ENCODE measurements around the gene CST7. TPM values are rescaled to one million over a fixed set of nuclear protein-coding genes. Genes with fewer than 3 reads are reported as not detected.

Gene CST7
- total RNA-seq, 1 experiment from 2014 or later, result not detected

DNA sequence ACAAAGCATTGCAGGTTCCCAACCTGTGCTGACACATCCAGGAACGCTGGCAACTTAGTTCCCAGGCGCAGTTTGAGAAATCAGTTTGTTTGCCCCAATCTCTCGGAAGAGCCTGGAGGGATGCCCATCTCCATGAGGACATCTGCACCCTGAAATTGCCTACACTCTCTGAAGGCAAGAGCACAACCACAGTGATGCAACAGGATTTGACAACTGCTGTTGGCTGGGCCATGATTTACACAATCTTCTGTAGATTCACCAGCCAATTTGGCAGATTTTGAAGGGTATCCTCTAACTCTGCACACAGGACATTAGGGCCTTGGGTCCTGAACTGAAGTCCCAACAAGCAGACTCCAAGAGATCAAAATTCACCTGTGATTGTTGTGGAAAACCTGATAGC is 40.1 kb downstream of the CST7 start:
- H3K4me3 ChIP-seq (ENCODE audit: low read depth, low read length, poor library complexity, severe bottlenecking), result no peak overlapping the region
- ChIA-PET CTCF (no interaction called here), POLR2A (ENCODE audit: low non-redundant PET) (no interaction called here)
- intact Hi-C loops (cut with micrococcal nuclease; ENCODE audit: unreplicated experiment), result no loop called here
- H3K36me3 ChIP-seq (ENCODE audit: insufficient read depth, low read length, poor library complexity, severe bottlenecking), result no peaks in the 10 kb centered on the region
- BruUV-seq (replicated peaks), result no TSS peak
- H3K9me3 ChIP-seq (ENCODE audit: low read depth, low read length, poor library complexity, severe bottlenecking), result no peaks in the 10 kb centered on the region
- TF ChIP-seq, protein P1, sequence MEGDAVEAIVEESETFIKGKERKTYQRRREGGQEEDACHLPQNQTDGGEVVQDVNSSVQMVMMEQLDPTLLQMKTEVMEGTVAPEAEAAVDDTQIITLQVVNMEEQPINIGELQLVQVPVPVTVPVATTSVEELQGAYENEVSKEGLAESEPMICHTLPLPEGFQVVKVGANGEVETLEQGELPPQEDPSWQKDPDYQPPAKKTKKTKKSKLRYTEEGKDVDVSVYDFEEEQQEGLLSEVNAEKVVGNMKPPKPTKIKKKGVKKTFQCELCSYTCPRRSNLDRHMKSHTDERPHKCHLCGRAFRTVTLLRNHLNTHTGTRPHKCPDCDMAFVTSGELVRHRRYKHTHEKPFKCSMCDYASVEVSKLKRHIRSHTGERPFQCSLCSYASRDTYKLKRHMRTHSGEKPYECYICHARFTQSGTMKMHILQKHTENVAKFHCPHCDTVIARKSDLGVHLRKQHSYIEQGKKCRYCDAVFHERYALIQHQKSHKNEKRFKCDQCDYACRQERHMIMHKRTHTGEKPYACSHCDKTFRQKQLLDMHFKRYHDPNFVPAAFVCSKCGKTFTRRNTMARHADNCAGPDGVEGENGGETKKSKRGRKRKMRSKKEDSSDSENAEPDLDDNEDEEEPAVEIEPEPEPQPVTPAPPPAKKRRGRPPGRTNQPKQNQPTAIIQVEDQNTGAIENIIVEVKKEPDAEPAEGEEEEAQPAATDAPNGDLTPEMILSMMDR (conservative IDR thresholded peaks at IDR 0.05; ENCODE audit: low read depth, low read length), result no peak
- TF ChIP-seq EZH2 (IDR thresholded peaks at IDR 0.05; ENCODE audit: borderline replicate concordance, low read depth, low read length, poor library complexity, severe bottlenecking), result no peak
- H3K27me3 ChIP-seq (replicated peaks; ENCODE audit: insufficient read depth, low read depth, low read length, poor library complexity), result no peaks in the 10 kb centered on the region
- H3K4me1 ChIP-seq (ENCODE audit: insufficient read depth, low read length, poor library complexity, severe bottlenecking), result peaks cover 18% of the 10 kb centered on the region
- H3K27ac ChIP-seq (ENCODE audit: low read depth, low read length, poor library complexity, severe bottlenecking), result no peak overlapping the region
- no peak for DNase-seq (ENCODE audit: low spot score)

DNA sequence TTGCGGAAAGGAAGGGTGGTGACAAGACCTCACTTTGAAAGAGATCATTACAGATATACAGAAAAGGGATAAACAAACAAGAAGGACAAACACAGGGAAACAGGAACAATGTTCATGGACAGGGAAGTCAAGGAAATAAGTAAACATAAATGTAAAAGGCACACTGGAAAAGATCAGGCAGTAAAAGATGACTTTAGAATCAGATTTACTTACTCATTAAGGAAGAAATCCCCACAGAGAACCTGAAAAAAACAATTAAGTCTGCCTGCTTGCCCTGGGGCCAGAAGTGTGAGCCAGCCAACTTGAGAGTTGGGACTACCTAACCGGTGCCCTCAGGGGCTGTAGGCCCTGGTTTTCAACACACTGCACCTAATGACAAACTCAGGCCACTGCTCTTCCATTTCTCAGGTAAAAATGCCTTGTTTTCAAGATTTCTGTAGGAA is 41.8 kb downstream of the CST7 start:
- TF ChIP-seq EZH2 (IDR thresholded peaks at IDR 0.05; ENCODE audit: borderline replicate concordance, low read depth, low read length, poor library complexity, severe bottlenecking), result no peak
- TF ChIP-seq, protein P1 (conservative IDR thresholded peaks at IDR 0.05; ENCODE audit: low read depth, low read length), result no peak
- POLR2A ChIA-PET (ENCODE audit: low non-redundant PET), result no interaction called here
- CTCF ChIA-PET, result interaction anchor here (0.5 kb wide), 1 partner anchor 354 kb away, joined by 3 read pairs; no protein-coding TSS in a partner anchor
- H3K36me3 ChIP-seq (ENCODE audit: insufficient read depth, low read length, poor library complexity, severe bottlenecking), result no peaks in the 10 kb centered on the region
- intact Hi-C loops (cut with micrococcal nuclease; ENCODE audit: unreplicated experiment), result loop anchor here (5.0 to 10.0 kb wide), 2 partner anchors 206 to 234 kb away; partner anchors contain the start of gene ENTPD6
- BruUV-seq (replicated peaks), result no TSS peak
- peaks cover 18% of the 10 kb centered on the region for H3K4me1 ChIP-seq (ENCODE audit: insufficient read depth, low read length, poor library complexity, severe bottlenecking)
- H3K27me3 ChIP-seq (replicated peaks; ENCODE audit: insufficient read depth, low read depth, low read length, poor library complexity), result no peaks in the 10 kb centered on the region
- peak overlapping the region; percentile 92 for H3K4me3 ChIP-seq (ENCODE audit: low read depth, low read length, poor library complexity, severe bottlenecking)
- no peak for DNase-seq (ENCODE audit: low spot score)
- no peaks in the 10 kb centered on the region for H3K9me3 ChIP-seq (ENCODE audit: low read depth, low read length, poor library complexity, severe bottlenecking)
- no peak overlapping the region for H3K27ac ChIP-seq (ENCODE audit: low read depth, low read length, poor library complexity, severe bottlenecking)

DNA sequence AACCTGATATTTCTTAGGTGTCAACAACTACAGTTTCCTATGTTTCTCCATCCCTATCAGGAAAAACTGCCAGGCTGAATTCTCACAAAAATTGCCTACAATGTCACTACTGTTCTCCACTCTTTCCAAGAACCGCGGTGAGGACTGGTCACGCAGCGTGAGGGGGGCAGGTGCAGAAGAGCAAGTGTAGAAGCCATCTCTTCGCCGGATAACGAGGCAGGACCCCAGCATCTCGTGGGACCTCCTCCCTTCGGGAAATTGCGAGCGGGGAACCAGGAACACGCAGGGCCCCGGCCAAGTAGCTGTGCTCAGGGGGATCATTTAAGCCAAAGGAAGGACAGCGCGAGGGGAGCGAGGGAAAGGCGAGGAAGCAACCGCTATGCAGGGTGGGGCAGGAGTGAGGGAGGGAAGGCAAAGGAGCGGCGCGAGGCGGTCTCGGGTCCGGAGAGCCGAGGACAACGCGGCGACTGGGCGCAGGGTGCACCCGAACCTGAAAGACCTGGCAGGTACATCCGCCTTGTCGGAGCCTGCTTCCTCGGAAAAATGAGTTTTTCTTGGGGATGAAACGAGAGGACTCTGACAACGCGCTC is 42.9 kb downstream of the CST7 start:
- BruUV-seq (replicated peaks), result no TSS peak
- Histone ChIP-seq H3K27me3 (replicated peaks; ENCODE audit: insufficient read depth, low read depth, low read length, poor library complexity) (no peaks in the 10 kb centered on the region), H3K27ac (ENCODE audit: low read depth, low read length, poor library complexity, severe bottlenecking) (peak overlapping the region; percentile 85), H3K36me3 (ENCODE audit: insufficient read depth, low read length, poor library complexity, severe bottlenecking) (no peaks in the 10 kb centered on the region), H3K4me3 (ENCODE audit: low read depth, low read length, poor library complexity, severe bottlenecking) (peak overlapping the region; percentile 92), H3K9me3 (ENCODE audit: low read depth, low read length, poor library complexity, severe bottlenecking) (no peaks in the 10 kb centered on the region), H3K4me1 (ENCODE audit: insufficient read depth, low read length, poor library complexity, severe bottlenecking) (peaks cover 18% of the 10 kb centered on the region)
- intact Hi-C loops (cut with micrococcal nuclease; ENCODE audit: unreplicated experiment), result loop anchor here (5.0 to 10.0 kb wide), 2 partner anchors 205 to 233 kb away; partner anchors contain the start of gene ENTPD6
- ChIA-PET CTCF (no interaction called here), POLR2A (ENCODE audit: low non-redundant PET) (no interaction called here)
- no peak for TF ChIP-seq EZH2 (IDR thresholded peaks at IDR 0.05; ENCODE audit: borderline replicate concordance, low read depth, low read length, poor library complexity, severe bottlenecking)
- TF ChIP-seq, protein P1 (conservative IDR thresholded peaks at IDR 0.05; ENCODE audit: low read depth, low read length), result no peak
- DNase-seq (ENCODE audit: low spot score), result peak; percentile 32
